Measurements from ENCODE around the gene TMEM140.

TMEM140 gene

DNA sequence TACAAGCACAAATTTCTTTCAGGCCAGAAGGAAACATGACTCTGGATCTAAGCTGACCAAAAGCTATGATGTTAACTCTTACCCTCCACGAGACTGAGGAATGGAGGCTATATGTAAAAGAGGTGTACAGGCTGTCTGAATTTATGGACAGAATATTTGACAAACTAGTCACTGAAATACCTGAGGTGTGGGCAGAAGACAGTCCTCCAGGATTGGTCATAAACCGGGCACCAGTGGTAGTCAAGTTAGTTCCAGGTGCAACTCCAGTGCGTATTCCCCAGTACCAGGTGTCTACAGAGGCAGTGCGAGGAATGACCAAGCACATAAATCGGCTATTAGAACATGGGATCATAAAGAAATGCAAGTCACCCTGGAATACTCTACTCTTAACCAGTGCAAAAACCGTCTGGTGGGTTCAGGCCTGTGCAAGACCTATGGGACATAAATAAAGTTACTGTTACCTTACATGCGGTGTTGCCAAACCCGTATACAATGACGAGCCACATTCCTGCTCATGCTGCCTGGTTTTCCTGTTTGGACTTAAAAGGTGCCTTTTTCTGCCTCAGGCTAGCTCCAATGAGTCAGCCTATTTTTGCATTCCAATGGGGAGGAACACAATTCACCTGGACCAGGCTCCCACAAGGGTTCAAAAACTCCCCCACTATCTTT lies 29.3 kb downstream of the TMEM140 start:
- Histone ChIP-seq H3K36me3 (no peaks in the 10 kb centered on the region), H3K27me3 (no peaks in the 10 kb centered on the region), H3K27ac (no peak overlapping the region), H3K9me3 (peaks cover 21% of the 10 kb centered on the region), H3K4me1 (ENCODE audit: control insufficient read depth in 1 of 2, insufficient read depth in 1 of 2, low read depth in 1 of 2, low read length in 1 of 2) (no peaks in the 10 kb centered on the region), H3K4me3 (ENCODE audit: low read depth in 1 of 2, low read length in 1 of 2) (no peak overlapping the region)
- TF ChIP-seq, protein P1, sequence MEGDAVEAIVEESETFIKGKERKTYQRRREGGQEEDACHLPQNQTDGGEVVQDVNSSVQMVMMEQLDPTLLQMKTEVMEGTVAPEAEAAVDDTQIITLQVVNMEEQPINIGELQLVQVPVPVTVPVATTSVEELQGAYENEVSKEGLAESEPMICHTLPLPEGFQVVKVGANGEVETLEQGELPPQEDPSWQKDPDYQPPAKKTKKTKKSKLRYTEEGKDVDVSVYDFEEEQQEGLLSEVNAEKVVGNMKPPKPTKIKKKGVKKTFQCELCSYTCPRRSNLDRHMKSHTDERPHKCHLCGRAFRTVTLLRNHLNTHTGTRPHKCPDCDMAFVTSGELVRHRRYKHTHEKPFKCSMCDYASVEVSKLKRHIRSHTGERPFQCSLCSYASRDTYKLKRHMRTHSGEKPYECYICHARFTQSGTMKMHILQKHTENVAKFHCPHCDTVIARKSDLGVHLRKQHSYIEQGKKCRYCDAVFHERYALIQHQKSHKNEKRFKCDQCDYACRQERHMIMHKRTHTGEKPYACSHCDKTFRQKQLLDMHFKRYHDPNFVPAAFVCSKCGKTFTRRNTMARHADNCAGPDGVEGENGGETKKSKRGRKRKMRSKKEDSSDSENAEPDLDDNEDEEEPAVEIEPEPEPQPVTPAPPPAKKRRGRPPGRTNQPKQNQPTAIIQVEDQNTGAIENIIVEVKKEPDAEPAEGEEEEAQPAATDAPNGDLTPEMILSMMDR (IDR thresholded peaks at IDR 0.05), result no peak

DNA sequence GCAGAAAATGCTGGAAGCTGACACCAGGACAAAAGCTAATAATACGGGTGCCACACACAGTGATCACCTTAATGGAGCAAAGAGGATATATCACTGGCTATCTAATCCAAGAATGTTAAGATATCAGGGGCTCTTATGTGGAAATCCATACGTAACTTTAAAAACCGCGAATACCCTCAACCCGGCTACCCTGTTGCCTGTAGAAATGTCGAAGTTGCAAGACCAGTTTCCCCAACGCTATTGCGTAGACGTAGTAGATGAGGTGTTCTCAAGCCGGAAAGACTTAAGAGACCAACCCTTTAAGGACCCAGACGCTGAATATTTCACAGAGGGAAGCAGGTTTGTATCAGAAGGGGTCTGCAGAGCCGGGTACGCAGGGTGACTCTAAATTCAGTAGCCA lies 30.5 kb downstream of the TMEM140 start:
- peaks cover 31% of the 10 kb centered on the region for H3K9me3 ChIP-seq
- H3K4me1 ChIP-seq (ENCODE audit: control insufficient read depth in 1 of 2, insufficient read depth in 1 of 2, low read depth in 1 of 2, low read length in 1 of 2), result no peaks in the 10 kb centered on the region
- peaks cover 3% of the 10 kb centered on the region for H3K36me3 ChIP-seq
- TF ChIP-seq, protein P1 (IDR thresholded peaks at IDR 0.05), result no peak
- H3K27me3 ChIP-seq, result no peaks in the 10 kb centered on the region
- no peak overlapping the region for H3K4me3 ChIP-seq (ENCODE audit: low read depth in 1 of 2, low read length in 1 of 2)
- H3K27ac ChIP-seq, result no peak overlapping the region

DNA sequence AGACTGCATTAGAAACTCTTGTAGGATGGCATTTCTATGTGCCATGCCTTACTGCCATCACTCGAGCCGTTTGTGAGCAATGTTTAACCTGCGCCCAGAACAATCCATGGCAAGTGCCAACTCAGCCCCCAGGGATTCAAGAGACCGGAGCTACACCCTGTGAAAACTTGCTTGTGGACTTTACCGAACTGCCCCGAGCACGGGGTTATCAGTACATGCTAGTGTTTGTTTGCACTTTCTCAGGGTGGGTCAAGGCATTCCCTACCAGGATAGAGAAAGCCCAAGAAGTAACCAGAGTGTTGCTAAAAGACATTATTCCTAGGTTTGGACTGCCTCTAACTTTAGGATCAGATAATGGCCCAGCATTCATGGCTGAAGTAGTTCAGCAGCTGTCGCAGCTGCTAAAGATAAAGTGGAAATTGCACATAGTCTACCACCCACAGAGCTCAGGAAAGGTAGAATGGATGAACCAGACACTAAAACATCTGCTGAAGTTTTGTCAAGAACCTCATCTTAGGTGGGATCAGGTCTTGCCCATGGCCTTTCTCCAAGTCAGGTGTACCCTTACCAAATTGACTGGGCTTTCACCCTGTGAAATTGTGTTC lies 31.6 kb downstream of the TMEM140 start:
- Histone ChIP-seq H3K4me3 (ENCODE audit: low read depth in 1 of 2, low read length in 1 of 2) (no peak overlapping the region), H3K27ac (no peak overlapping the region), H3K4me1 (ENCODE audit: control insufficient read depth in 1 of 2, insufficient read depth in 1 of 2, low read depth in 1 of 2, low read length in 1 of 2) (no peaks in the 10 kb centered on the region), H3K9me3 (peaks cover 31% of the 10 kb centered on the region), H3K36me3 (peaks cover 11% of the 10 kb centered on the region), H3K27me3 (no peaks in the 10 kb centered on the region)
- TF ChIP-seq, protein P1 (IDR thresholded peaks at IDR 0.05), result no peak

DNA sequence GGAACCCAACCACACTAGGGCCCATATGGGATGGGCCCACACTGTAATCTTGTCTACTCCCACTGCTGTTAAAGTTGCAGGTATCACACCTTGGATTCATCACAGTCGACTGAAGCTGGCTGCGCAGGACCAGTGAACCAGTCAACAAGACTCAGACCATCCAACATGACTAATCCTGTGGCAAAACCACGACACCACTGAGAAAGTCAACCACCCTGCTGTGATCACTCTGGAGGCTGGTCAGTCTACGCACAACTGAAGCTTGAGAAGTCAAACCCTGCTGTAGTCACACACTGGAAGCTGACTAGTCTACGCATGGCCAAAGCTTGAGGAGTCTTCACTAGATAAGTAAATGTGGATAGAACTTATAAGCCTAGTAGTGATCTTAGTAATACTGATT lies 32.2 kb downstream of the TMEM140 start:
- H3K4me1 ChIP-seq (ENCODE audit: control insufficient read depth in 1 of 2, insufficient read depth in 1 of 2, low read depth in 1 of 2, low read length in 1 of 2), result no peaks in the 10 kb centered on the region
- H3K9me3 ChIP-seq, result peaks cover 31% of the 10 kb centered on the region
- no peak overlapping the region for H3K27ac ChIP-seq
- H3K27me3 ChIP-seq, result no peaks in the 10 kb centered on the region
- TF ChIP-seq, protein P1 (IDR thresholded peaks at IDR 0.05), result no peak
- no peak overlapping the region for H3K4me3 ChIP-seq (ENCODE audit: low read depth in 1 of 2, low read length in 1 of 2)
- H3K36me3 ChIP-seq, result peaks cover 18% of the 10 kb centered on the region

DNA sequence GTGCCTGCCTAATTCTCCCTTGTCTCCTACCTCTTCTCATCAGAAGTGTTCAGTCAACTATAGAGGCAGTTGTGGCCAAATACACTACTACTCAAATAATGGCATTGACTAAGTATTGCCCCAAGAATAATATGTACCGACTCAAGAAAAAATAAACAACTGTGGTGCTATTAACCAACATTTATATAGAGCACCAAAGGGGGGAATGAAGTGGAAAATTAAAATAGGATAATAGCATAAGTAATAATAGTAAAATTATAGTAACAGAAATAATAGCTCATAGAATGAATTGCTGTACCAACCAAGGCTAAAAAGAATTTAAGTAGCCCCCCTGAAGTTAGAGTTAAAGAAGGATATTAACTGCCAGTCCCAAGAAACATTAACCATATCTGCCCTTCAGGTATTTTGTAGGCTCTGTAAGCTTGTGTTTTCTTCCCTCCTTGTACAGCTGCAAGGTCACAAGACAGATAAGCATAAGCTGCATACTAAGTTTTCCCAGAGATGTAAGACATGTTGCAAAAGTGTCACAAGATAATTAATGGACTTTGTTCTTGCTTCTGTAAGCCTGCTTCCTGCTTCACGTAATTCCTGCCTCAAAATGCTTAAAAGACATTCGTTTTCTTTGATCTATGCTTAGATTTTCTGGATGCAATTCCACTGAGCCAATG lies 33.5 kb downstream of the TMEM140 start:
- TF ChIP-seq, protein P1 (IDR thresholded peaks at IDR 0.05), result no peak
- no peak overlapping the region for H3K27ac ChIP-seq
- peaks cover 31% of the 10 kb centered on the region for H3K9me3 ChIP-seq
- H3K27me3 ChIP-seq, result no peaks in the 10 kb centered on the region
- H3K4me3 ChIP-seq (ENCODE audit: low read depth in 1 of 2, low read length in 1 of 2), result no peak overlapping the region
- no peaks in the 10 kb centered on the region for H3K4me1 ChIP-seq (ENCODE audit: control insufficient read depth in 1 of 2, insufficient read depth in 1 of 2, low read depth in 1 of 2, low read length in 1 of 2)
- peaks cover 31% of the 10 kb centered on the region for H3K36me3 ChIP-seq

Measured in neutrophil (primary cell).